ENCODE measurements around the gene LIPM. TPM values are rescaled to one million over a fixed set of nuclear protein-coding genes. Genes with fewer than 3 reads are reported as not detected.

The LIPM gene
- total RNA-seq, 4 donors from 2014 or later = not detected

DNA sequence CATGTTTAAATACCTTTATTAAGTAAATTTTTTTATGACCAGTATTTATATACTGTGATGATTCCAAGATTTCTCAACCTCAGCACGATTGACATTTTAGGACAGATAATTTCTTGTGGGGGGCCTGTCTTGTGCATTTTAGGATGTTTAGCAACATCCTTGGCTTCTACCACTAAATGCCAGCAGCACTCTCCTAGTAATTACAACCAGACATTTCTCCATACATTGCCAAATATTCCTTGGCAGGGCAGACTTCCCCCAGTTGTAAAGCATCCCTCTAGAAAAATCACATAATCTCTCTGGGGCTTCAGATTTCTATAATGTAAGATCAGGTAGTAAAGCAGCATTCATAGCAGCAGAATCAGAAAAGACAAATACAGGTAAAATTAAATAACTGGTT lies 7.8 kb upstream of the LIPM start:
- Histone ChIP-seq H3K4me1 (no peaks in the 10 kb centered on the region), H3K9me3 (no peaks in the 10 kb centered on the region), H3K27me3 (no peaks in the 10 kb centered on the region), H3K4me3 (no peak overlapping the region), H3K27ac (replicated peaks in 1 of 4) (no peak overlapping the region), H3K36me3 (no peaks in the 10 kb centered on the region)
- TF ChIP-seq, protein P1, sequence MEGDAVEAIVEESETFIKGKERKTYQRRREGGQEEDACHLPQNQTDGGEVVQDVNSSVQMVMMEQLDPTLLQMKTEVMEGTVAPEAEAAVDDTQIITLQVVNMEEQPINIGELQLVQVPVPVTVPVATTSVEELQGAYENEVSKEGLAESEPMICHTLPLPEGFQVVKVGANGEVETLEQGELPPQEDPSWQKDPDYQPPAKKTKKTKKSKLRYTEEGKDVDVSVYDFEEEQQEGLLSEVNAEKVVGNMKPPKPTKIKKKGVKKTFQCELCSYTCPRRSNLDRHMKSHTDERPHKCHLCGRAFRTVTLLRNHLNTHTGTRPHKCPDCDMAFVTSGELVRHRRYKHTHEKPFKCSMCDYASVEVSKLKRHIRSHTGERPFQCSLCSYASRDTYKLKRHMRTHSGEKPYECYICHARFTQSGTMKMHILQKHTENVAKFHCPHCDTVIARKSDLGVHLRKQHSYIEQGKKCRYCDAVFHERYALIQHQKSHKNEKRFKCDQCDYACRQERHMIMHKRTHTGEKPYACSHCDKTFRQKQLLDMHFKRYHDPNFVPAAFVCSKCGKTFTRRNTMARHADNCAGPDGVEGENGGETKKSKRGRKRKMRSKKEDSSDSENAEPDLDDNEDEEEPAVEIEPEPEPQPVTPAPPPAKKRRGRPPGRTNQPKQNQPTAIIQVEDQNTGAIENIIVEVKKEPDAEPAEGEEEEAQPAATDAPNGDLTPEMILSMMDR (IDR thresholded peaks at IDR 0.05) = no peak
- TF ChIP-seq POLR2A (IDR thresholded peaks at IDR 0.05; ENCODE audit: low read depth) (no peak), POLR2AphosphoS5 (IDR thresholded peaks at IDR 0.05) (no peak), EP300 (IDR thresholded peaks at IDR 0.05) (no peak)
- intact Hi-C loops (cut with DNase I) = no loop called here
- 74% methylated on average over 1 of the region's 1 CpG for WGBS
- no peak for DNase-seq (ENCODE audit: extremely low spot score)

DNA sequence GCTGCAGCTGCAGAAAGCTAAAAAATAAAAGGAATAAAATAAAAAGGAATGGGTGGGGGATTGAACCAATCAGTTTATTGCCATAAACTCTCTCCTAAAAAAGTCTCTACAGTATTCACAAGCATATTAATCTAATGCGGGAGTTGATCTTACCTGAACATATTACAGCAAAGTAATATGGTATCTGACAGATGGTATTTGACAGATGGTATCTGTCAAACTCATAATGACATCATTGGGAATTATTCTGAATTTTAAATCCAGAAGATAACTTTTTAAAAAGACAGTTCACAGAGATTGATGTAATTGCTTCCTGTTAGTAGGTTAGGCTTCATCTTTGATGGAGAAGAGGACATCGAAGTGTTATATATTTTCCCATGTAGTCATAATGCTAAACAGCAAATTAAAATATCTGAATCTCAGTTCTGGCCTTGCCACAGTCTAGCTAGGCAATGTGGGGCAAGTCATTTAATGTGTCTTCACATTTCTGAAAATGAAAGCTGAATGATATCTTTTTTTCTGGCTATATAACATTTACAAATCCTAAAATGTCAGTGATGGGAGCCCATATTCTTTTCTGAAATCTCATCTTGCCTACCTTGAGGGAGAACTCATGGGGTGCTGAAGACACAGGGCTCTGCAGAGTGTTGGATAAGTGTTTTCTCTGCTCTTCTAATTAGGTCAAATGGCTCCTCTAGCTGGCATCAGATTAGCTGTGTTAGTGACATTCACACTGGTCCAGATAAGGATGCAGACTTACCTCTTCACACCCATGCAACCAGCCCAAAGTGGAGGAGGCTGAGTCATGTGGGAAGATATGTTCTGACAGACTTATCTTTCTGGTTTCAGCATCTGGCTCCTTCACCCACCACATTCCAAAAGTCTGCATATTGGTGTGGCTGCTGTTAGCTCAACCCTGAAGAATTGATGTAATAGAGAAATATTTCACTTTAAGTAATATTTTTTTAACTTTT lies 2.1 kb upstream of the LIPM start:
- no peak for DNase-seq (ENCODE audit: extremely low spot score)
- H3K4me3 ChIP-seq = no peak overlapping the region
- intact Hi-C loops (cut with DNase I) = loop anchor here (10.0 kb wide), 1 partner anchor 216 kb away; the partner anchor contains the start of genes LIPJ and RNLS
- H3K27me3 ChIP-seq = no peaks in the 10 kb centered on the region
- no peaks in the 10 kb centered on the region for H3K9me3 ChIP-seq
- no peak overlapping the region for H3K27ac ChIP-seq (replicated peaks in 1 of 4)
- TF ChIP-seq POLR2A (IDR thresholded peaks at IDR 0.05; ENCODE audit: low read depth) = no peak
- TF ChIP-seq EP300 (IDR thresholded peaks at IDR 0.05) = no peak
- no peak for TF ChIP-seq POLR2AphosphoS5 (IDR thresholded peaks at IDR 0.05)
- TF ChIP-seq, protein P1 (IDR thresholded peaks at IDR 0.05) = no peak
- no peaks in the 10 kb centered on the region for H3K4me1 ChIP-seq
- WGBS = 79% methylated on average over 2 of the region's 2 CpGs
- H3K36me3 ChIP-seq = no peaks in the 10 kb centered on the region

DNA sequence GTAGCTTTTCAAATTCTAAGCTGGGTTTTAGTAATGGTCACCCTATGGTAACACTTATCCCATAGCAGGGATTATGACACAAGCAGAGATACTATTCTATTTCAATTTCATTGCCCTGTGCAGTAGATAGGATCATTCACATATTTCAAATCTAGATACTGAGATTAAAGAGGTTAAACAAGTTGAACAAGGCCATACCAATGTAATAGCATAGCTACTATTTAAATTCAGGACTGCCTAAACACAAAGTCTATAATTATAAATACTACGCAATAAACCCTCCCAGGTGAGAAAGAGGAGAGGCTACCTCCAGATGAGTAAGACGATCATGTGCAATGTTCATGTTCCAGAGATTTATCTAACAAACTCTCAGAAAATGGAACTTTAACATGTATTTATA lies 1.1 kb downstream of the LIPM start:
- Histone ChIP-seq H3K27me3 (no peaks in the 10 kb centered on the region), H3K27ac (replicated peaks in 1 of 4) (no peak overlapping the region), H3K4me3 (no peak overlapping the region), H3K36me3 (no peaks in the 10 kb centered on the region), H3K4me1 (no peaks in the 10 kb centered on the region), H3K9me3 (no peaks in the 10 kb centered on the region)
- TF ChIP-seq POLR2AphosphoS5 (IDR thresholded peaks at IDR 0.05) (no peak), POLR2A (IDR thresholded peaks at IDR 0.05; ENCODE audit: low read depth) (no peak), EP300 (IDR thresholded peaks at IDR 0.05) (no peak)
- TF ChIP-seq, protein P1 (IDR thresholded peaks at IDR 0.05) = no peak
- intact Hi-C loops (cut with DNase I) = loop anchor here (10.0 kb wide), 1 partner anchor 219 kb away; the partner anchor contains the start of genes LIPJ and RNLS
- DNase-seq (ENCODE audit: extremely low spot score) = no peak
- WGBS = 99% methylated on average over 2 of the region's 2 CpGs

DNA sequence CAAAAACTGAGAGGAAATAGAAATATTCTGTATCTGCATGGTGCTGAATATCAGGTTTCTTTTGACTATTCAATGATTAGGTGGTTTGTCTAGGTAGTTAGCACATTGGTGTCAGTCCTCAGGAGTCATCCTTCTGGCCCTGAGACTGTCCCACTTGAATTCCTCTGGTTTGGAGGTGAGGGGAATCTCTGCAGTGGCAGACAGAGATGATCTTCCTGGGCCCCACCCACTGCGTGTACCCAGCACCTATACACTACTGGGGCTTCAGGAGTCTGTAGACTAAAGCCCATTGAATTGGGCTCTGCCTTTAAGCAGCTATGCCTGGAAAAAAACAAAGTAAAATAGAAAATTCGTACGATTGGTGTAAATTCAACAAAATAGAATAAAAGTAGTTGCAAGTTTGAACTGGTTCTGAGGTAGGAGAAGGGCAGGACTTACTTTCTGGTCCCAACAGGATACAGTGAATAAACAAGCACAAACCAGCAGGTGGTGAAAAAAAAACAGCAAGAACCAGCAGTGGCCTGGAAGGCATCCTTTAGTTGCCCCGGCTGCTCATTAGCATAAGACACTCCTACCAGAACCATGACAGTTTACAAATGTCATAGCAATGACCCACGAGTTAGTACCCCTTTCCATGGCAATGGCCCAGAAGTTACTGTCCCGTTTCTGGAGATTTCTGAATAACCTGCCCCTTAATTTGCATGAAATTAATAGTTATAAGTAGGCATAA lies 1.7 kb downstream of the LIPM start:
- 64% methylated on average over 6 of the region's 6 CpGs for WGBS
- Histone ChIP-seq H3K27ac (replicated peaks in 1 of 4) (no peak overlapping the region), H3K4me1 (no peaks in the 10 kb centered on the region), H3K4me3 (no peak overlapping the region), H3K9me3 (no peaks in the 10 kb centered on the region), H3K27me3 (no peaks in the 10 kb centered on the region), H3K36me3 (no peaks in the 10 kb centered on the region)
- DNase-seq (ENCODE audit: extremely low spot score) = no peak
- TF ChIP-seq POLR2AphosphoS5 (IDR thresholded peaks at IDR 0.05) (no peak), EP300 (IDR thresholded peaks at IDR 0.05) (no peak), POLR2A (IDR thresholded peaks at IDR 0.05; ENCODE audit: low read depth) (no peak)
- TF ChIP-seq, protein P1 (IDR thresholded peaks at IDR 0.05) = no peak
- intact Hi-C loops (cut with DNase I) = loop anchor here (10.0 kb wide), 1 partner anchor 219 kb away; the partner anchor contains the start of genes LIPJ and RNLS
